ENCODE data around the gene TOMM6.
"Not testable (repeated sequence)": the region's sequence is repeated elsewhere in the genome, so short reads cannot be mapped to it uniquely, and the experiment has no call there.

Gene TOMM6

GRCh38 chr6:41750374-41750773 is 37.1 kb upstream of the TOMM6 start:
- Histone ChIP-seq H3K4me1 (ENCODE audit: control insufficient read depth, insufficient read depth, low read length) (no peaks in the 10 kb centered on the region), H3K4me3 (ENCODE audit: low read length) (no peak overlapping the region)

GRCh38 chr6:41755895-41756294 is 31.6 kb upstream of the TOMM6 start:
- no peaks in the 10 kb centered on the region for H3K36me3 ChIP-seq (ENCODE audit: insufficient read depth, low read length)
- no peaks in the 10 kb centered on the region for H3K4me1 ChIP-seq (ENCODE audit: control insufficient read depth, insufficient read depth, low read length)
- peaks cover 48% of the 10 kb centered on the region for H3K27me3 ChIP-seq (ENCODE audit: control insufficient read depth, insufficient read depth, low read length)
- H3K9ac ChIP-seq (ENCODE audit: low read depth, low read length), result no peak overlapping the region
- H3K4me2 ChIP-seq (ENCODE audit: low read length), result no peak overlapping the region
- H3K4me3 ChIP-seq (ENCODE audit: low read length), result no peak overlapping the region
- no peaks in the 10 kb centered on the region for H3K9me3 ChIP-seq (replicated peaks; ENCODE audit: low read length)

More at GRCh38 chr6:41750374-41750773, 37.1 kb upstream of the TOMM6 start:
- H3K4me2 ChIP-seq (ENCODE audit: low read length), result no peak overlapping the region
- no peaks in the 10 kb centered on the region for H3K36me3 ChIP-seq (ENCODE audit: insufficient read depth, low read length)
- H3K9ac ChIP-seq (ENCODE audit: low read depth, low read length), result no peak overlapping the region
- no peaks in the 10 kb centered on the region for H3K9me3 ChIP-seq (replicated peaks; ENCODE audit: low read length)
- H3K27me3 ChIP-seq (ENCODE audit: control insufficient read depth, insufficient read depth, low read length), result peaks cover 33% of the 10 kb centered on the region

GRCh38 chr6:41756354-41756753 is 31.1 kb upstream of the TOMM6 start:
- Histone ChIP-seq H3K9ac (ENCODE audit: low read depth, low read length) (no peak overlapping the region), H3K4me3 (ENCODE audit: low read length) (no peak overlapping the region), H3K9me3 (replicated peaks; ENCODE audit: low read length) (no peaks in the 10 kb centered on the region), H3K27me3 (ENCODE audit: control insufficient read depth, insufficient read depth, low read length) (peaks cover 48% of the 10 kb centered on the region), H3K36me3 (ENCODE audit: insufficient read depth, low read length) (no peaks in the 10 kb centered on the region), H3K4me1 (ENCODE audit: control insufficient read depth, insufficient read depth, low read length) (no peaks in the 10 kb centered on the region), H3K4me2 (ENCODE audit: low read length) (no peak overlapping the region)

GRCh38 chr6:41757271-41757670 is 30.2 kb upstream of the TOMM6 start:
- H3K27me3 ChIP-seq (ENCODE audit: control insufficient read depth, insufficient read depth, low read length), result peaks cover 48% of the 10 kb centered on the region
- no peaks in the 10 kb centered on the region for H3K9me3 ChIP-seq (replicated peaks; ENCODE audit: low read length)
- no peaks in the 10 kb centered on the region for H3K36me3 ChIP-seq (ENCODE audit: insufficient read depth, low read length)
- no peaks in the 10 kb centered on the region for H3K4me1 ChIP-seq (ENCODE audit: control insufficient read depth, insufficient read depth, low read length)
- H3K9ac ChIP-seq (ENCODE audit: low read depth, low read length), result no peak overlapping the region
- H3K4me3 ChIP-seq (ENCODE audit: low read length), result no peak overlapping the region
- no peak overlapping the region for H3K4me2 ChIP-seq (ENCODE audit: low read length)

- Histone ChIP-seq H3K4me3 (ENCODE audit: low read length) (no peak overlapping the region), H3K27me3 (ENCODE audit: control insufficient read depth, insufficient read depth, low read length) (peaks cover 48% of the 10 kb centered on the region), H3K9ac (ENCODE audit: low read depth, low read length) (no peak overlapping the region), H3K4me2 (ENCODE audit: low read length) (no peak overlapping the region), H3K4me1 (ENCODE audit: control insufficient read depth, insufficient read depth, low read length) (no peaks in the 10 kb centered on the region), H3K9me3 (replicated peaks; ENCODE audit: low read length) (no peaks in the 10 kb centered on the region), H3K36me3 (ENCODE audit: insufficient read depth, low read length) (no peaks in the 10 kb centered on the region)
These were observed 29.4 kb upstream of the TOMM6 start for GRCh38 chr6:41757931-41758640.

GRCh38 chr6:41758641-41759035 is 28.9 kb upstream of the TOMM6 start:
- Histone ChIP-seq H3K27me3 (ENCODE audit: control insufficient read depth, insufficient read depth, low read length) (peaks cover 43% of the 10 kb centered on the region), H3K4me1 (ENCODE audit: control insufficient read depth, insufficient read depth, low read length) (no peaks in the 10 kb centered on the region), H3K4me3 (ENCODE audit: low read length) (no peak overlapping the region), H3K9me3 (replicated peaks; ENCODE audit: low read length) (no peaks in the 10 kb centered on the region), H3K4me2 (ENCODE audit: low read length) (no peak overlapping the region), H3K9ac (ENCODE audit: low read depth, low read length) (no peak overlapping the region), H3K36me3 (ENCODE audit: insufficient read depth, low read length) (no peaks in the 10 kb centered on the region)

GRCh38 chr6:41759106-41759904 is 28.2 kb upstream of the TOMM6 start:
- no peak overlapping the region for H3K4me3 ChIP-seq (ENCODE audit: low read length)
- peaks cover 36% of the 10 kb centered on the region for H3K27me3 ChIP-seq (ENCODE audit: control insufficient read depth, insufficient read depth, low read length)
- H3K4me2 ChIP-seq (ENCODE audit: low read length), result no peak overlapping the region
- H3K9ac ChIP-seq (ENCODE audit: low read depth, low read length), result no peak overlapping the region
- no peaks in the 10 kb centered on the region for H3K9me3 ChIP-seq (replicated peaks; ENCODE audit: low read length)
- H3K36me3 ChIP-seq (ENCODE audit: insufficient read depth, low read length), result no peaks in the 10 kb centered on the region
- no peaks in the 10 kb centered on the region for H3K4me1 ChIP-seq (ENCODE audit: control insufficient read depth, insufficient read depth, low read length)

- no peaks in the 10 kb centered on the region for H3K36me3 ChIP-seq (ENCODE audit: insufficient read depth, low read length)
- H3K4me1 ChIP-seq (ENCODE audit: control insufficient read depth, insufficient read depth, low read length), result no peaks in the 10 kb centered on the region
- no peak overlapping the region for H3K9ac ChIP-seq (ENCODE audit: low read depth, low read length)
- peaks cover 32% of the 10 kb centered on the region for H3K27me3 ChIP-seq (ENCODE audit: control insufficient read depth, insufficient read depth, low read length)
- H3K4me3 ChIP-seq (ENCODE audit: low read length), result no peak overlapping the region
- no peaks in the 10 kb centered on the region for H3K9me3 ChIP-seq (replicated peaks; ENCODE audit: low read length)
- no peak overlapping the region for H3K4me2 ChIP-seq (ENCODE audit: low read length)
These were observed 27.5 kb upstream of the TOMM6 start for GRCh38 chr6:41759905-41760579.

- no peaks in the 10 kb centered on the region for H3K9me3 ChIP-seq (replicated peaks; ENCODE audit: low read length)
- H3K4me3 ChIP-seq (ENCODE audit: low read length), result no peak overlapping the region
- no peak overlapping the region for H3K9ac ChIP-seq (ENCODE audit: low read depth, low read length)
- peaks cover 13% of the 10 kb centered on the region for H3K27me3 ChIP-seq (ENCODE audit: control insufficient read depth, insufficient read depth, low read length)
- no peaks in the 10 kb centered on the region for H3K36me3 ChIP-seq (ENCODE audit: insufficient read depth, low read length)
- no peak overlapping the region for H3K4me2 ChIP-seq (ENCODE audit: low read length)
- no peaks in the 10 kb centered on the region for H3K4me1 ChIP-seq (ENCODE audit: control insufficient read depth, insufficient read depth, low read length)
These were observed 24.0 kb upstream of the TOMM6 start for GRCh38 chr6:41763470-41763869.

- not testable (repeated sequence) for H3K4me2 ChIP-seq (ENCODE audit: low read length); H3K27me3 ChIP-seq (ENCODE audit: control insufficient read depth, insufficient read depth, low read length); H3K36me3 ChIP-seq (ENCODE audit: insufficient read depth, low read length); H3K9me3 ChIP-seq (replicated peaks; ENCODE audit: low read length); H3K4me3 ChIP-seq (ENCODE audit: low read length); H3K4me1 ChIP-seq (ENCODE audit: control insufficient read depth, insufficient read depth, low read length); H3K9ac ChIP-seq (ENCODE audit: low read depth, low read length)
These were observed 21.3 kb upstream of the TOMM6 start for GRCh38 chr6:41766043-41766664.

- Histone ChIP-seq H3K27me3 (ENCODE audit: control insufficient read depth, insufficient read depth, low read length) (no peaks in the 10 kb centered on the region), H3K4me3 (ENCODE audit: low read length) (no peak overlapping the region), H3K4me1 (ENCODE audit: control insufficient read depth, insufficient read depth, low read length) (no peaks in the 10 kb centered on the region), H3K4me2 (ENCODE audit: low read length) (no peak overlapping the region), H3K36me3 (ENCODE audit: insufficient read depth, low read length) (peaks cover 12% of the 10 kb centered on the region), H3K9ac (ENCODE audit: low read depth, low read length) (no peak overlapping the region), H3K9me3 (replicated peaks; ENCODE audit: low read length) (no peaks in the 10 kb centered on the region)
These were observed 20.2 kb upstream of the TOMM6 start for GRCh38 chr6:41767112-41767833.
